CD4-positive, alpha-beta T cell treated with Interleukin-6 at 100 ng/mL for 8 hours (primary cell): ENCODE measurements around the gene EXOSC1.
A peak's percentile ranks its signal among the peaks of the same experiment; 100 is the strongest.
"Not testable (repeated sequence)": the region's sequence is repeated elsewhere in the genome, so short reads cannot be mapped to it uniquely, and the experiment has no call there.

Experiments
- DNase-seq: peaks from one replicate; pipeline ENCODE4 v3.0.0-alpha.2; 2020; ENCODE audit warnings: mixed read lengths, low spot score

EXOSC1 gene

GRCh38 chr10:97459111-97459510 is 13.3 kb upstream of the EXOSC1 start:
- no peak for DNase-seq

GRCh38 chr10:97456686-97457065 is 10.9 kb upstream of the EXOSC1 start:
- DNase-seq, result no peak

- no peak for DNase-seq
These were observed 10.4 kb upstream of the EXOSC1 start for GRCh38 chr10:97456034-97456685.

DNA sequence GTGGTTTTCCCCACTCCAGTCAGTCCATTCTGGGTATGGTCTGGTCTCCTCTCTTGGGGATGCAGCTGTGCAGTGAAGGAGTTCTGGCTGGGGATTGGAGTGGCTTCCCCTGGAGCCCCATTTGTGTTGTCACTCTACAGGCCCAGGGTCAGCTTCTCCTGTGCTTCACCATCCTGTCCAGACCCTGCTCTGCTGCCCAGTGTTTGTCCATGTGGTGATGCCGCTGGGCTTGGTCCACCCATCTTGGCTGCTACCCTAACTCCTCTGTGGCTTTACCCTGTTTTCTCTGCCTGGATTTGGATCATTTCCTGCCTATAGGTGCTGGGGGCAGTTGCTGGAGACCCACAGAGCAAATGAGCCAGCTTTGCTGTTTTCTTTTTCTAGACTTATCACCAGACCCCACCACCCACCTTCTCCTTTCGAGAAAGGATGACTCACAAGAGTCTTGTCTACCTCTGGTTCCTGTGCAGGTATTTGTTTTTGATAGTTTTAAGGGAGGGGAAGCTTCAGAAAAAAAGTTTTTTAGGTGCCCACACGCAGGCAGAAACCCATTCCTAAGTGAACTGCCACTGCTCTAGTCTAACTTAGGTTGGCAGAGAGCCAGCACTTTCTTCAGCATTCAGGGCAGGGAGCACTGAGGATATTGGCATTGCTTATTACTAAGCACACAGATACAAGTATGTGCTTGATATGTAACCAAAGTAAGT is 8.7 kb upstream of the EXOSC1 start:
- peak; percentile 53 for DNase-seq

DNA sequence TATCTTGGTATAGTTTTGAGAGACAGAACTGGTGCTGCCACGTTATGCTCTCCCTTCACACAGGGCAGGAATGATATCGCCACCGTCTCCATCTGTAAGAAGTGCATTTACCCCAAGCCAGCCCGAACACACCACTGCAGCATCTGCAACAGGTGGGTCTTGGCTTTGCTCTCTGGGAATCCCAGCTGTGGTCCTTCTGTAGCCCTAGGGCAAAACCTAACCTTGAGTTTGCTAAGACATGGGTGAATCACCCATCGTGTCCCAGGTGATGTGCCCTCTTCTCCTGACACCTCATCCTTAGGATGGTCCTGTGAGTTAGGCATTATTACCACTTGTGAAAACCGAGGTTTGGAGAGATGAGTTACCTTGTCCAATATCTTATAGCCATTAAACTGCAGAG is 6.5 kb upstream of the EXOSC1 start:
- no peak for DNase-seq

- no peak for DNase-seq
These were observed 5.8 kb upstream of the EXOSC1 start for GRCh38 chr10:97451605-97452004.

GRCh38 chr10:97450828-97451227 is 5.0 kb upstream of the EXOSC1 start:
- DNase-seq, result no peak

DNA sequence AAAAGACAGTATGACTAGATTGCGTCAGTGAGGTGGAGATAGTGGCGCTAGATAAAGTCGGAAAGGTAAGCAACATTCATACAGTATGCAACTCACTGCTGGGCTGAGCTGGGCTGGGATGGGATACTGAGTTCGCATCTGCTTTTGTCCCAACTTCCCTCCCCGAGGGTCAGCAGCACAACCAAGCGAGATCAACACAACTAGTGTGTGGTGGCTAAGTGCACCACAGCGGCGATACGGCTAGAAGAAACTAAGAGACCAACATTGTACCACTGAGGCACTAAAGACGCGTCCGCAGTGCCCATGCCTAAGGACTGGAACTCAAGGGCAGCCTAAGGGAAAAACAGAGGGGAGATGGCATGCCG is 467 bp downstream of the EXOSC1 start:
- no peak for DNase-seq

- DNase-seq, result no peak
These were observed 1.6 kb downstream of the EXOSC1 start for GRCh38 chr10:97444212-97444611.

- DNase-seq, result no peak
These were observed 3.5 kb downstream of the EXOSC1 start for GRCh38 chr10:97442277-97442676.

DNA sequence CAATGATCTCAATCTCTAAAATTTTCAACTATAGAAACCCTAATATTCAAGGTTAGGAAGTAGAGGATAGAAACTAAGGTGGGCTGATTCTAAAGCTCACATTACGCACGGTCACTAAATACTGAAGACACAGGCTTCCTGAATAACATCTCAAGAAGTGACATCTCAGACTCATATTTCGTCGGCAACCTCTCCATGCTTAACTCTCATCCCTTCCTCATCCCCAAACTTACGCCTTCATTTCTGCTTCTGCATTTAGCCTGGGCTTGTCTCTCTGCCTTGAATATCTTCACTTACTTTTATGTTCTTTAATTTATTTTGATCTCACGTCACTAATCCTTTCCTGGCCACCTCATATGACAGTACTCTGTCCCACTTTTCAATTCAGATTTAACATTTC is 10.6 kb downstream of the EXOSC1 start:
- no peak for DNase-seq

- no peak for DNase-seq
These were observed 11.2 kb downstream of the EXOSC1 start for GRCh38 chr10:97434557-97434956.

DNA sequence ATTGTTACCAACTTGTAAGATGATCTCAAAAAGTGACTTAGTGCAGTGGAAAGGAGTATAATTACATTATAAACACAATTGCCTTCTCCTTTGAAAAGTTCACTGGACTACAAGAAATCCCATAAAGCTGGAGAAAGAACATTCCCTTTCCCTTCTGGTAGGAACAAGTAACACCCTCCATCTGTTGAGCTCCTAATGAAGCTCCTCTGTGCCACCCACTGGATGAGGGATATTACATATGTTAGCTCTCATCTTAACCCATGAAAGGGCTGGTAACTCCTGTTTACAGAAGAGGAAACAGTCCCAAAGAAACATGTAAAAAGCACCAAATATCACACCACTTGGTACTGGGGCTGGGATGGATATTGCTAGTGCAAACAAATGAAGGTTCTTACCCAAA is 11.8 kb downstream of the EXOSC1 start:
- DNase-seq, result no peak

GRCh38 chr10:97428572-97428981 is 17.2 kb downstream of the EXOSC1 start:
- peak; percentile 38 for DNase-seq

DNA sequence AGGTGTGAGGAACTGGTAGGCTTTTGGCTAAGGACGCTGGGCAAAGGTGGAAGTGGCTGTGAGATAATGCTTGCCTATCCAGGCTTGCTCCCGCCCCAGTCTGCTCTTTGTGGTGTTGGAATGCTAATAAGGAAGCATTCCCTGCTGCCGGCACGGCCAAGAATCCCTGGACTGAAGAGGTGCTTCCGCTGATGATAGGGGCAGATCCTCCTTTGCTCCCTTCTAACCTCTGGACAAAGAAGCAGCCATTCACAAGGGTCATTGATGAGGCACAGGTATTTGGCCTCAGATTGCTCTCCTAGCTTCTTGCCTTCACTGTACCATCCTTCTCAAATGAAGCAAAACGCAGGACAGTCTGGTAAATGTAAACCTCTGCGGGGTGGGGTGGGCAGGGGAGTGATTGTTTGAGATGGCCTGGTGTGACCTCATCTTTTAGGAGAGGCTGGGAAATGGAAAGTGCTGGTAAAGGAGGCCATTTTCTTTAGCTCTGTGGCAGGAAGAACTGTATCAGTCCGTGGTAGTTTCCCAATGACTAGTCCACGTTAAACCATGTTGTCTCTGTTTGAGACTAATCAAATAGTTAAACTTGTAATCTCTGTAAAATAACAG is 18.1 kb downstream of the EXOSC1 start:
- DNase-seq, result no peak

GRCh38 chr10:97426776-97427570 is 18.8 kb downstream of the EXOSC1 start:
- no peak for DNase-seq

DNA sequence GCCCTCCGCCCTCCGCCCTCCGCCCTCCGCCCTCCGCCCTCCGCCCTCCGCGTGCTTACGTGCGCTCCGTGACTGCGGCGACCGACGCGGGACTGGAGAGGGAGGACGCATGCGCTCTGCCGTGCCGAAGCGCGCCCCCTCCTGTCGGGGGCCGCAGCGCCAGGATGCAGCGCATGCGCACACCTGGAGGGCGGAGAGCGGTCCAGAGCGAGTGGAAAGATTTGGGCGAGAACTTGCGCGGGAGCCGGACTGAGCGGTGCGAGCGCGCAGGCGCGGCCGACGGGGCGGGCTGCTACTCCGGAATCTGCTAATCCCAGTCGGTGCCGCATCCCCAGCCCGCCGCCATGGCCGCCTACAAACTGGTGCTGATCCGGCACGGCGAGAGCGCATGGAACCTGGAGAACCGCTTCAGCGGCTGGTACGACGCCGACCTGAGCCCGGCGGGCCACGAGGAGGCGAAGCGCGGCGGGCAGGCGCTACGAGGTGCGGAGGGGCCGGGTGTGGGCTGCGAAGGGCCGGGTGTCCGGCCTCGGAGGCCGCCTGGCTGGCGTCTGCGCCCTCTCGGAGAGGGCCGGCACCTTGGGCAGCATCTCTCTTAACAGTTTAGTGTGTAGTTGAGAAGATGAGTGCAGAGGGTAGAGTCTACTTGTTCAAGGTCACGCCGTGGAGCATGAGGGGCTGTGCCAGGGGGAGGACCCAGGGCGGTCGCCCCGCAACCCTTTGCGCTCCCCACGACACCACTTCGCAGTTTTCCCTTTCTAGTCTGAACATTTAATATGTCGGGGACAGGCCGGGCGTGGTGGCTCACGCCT is 19.6 kb downstream of the EXOSC1 start, which contains the start of gene PGAM1:
Gene PGAM1, plus strand, starts transcription at position 228 of the 812 bp plus-strand sequence. Its CDS starts 117 bp downstream, at position 345.
- DNase-seq, result peak; percentile 96

- DNase-seq, result not testable (repeated sequence)
These were observed 22.1 kb downstream of the EXOSC1 start for GRCh38 chr10:97423757-97424098.

DNA sequence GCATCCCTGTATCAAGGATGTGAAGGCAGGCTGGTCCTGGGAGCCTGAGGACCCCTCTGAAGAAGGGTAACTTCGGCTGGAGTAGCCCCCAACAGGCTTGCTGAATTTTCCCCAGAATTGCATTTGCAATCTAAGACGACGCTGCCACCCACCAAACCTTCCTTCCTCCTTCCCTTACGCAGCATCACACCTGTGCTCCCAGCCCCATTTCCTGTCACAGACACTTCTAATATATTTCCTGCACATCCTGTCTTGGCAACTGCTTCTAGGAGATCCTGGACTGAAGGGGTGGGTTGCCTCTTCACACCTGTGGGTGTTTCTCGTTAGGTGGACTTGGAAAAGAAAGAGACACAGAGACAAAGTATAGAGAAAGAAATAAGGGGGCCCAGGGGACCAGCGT is 29.2 kb downstream of the EXOSC1 start:
- no peak for DNase-seq

DNA sequence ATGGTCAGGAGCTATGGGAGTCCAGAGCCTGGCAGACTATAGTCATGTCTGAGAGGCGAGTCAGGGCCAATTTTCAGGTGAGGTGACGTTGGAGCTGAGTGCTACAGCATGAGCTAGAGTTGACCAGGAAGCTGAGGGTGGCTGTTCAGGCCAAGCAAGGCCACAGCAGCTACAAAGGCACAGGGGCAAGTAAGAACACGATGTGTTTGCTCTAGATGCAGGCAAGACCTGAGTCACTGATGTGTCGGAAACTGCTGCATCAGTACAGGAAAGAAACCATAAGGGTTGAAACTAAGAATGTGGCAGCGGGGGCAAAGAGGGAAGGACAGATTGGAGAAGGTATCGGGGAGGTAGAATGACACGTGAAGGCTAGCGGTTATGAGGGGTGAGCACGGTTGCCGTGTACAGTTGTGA is 32.9 kb downstream of the EXOSC1 start:
- DNase-seq, result no peak

- DNase-seq, result no peak
These were observed 34.4 kb downstream of the EXOSC1 start for GRCh38 chr10:97411406-97411805.

- no peak for DNase-seq
These were observed 37.3 kb downstream of the EXOSC1 start for GRCh38 chr10:97408496-97408992.
